HG02973 (cell line): ENCODE data around the gene PSMB10.
"Not testable (repeated sequence)": the region's sequence is repeated elsewhere in the genome, so short reads cannot be mapped to it uniquely, and the experiment has no call there.

Experiments
- ATAC-seq: cut with Tn5 transposase; IDR thresholded peaks from one replicate; pipeline ENCODE4 v1.9.1; 2021; ENCODE audit warnings: moderate library complexity; ENCODE audit not compliant: unreplicated experiment

Gene PSMB10

GRCh38 chr16:67936124-67936879 is at the start of gene PSMB10:
Gene PSMB10 (minus strand): TSS chr16:67936850. CDS start chr16:67936749, 101 bp downstream.
- no peak for ATAC-seq

- ATAC-seq, result no peak
Observed at GRCh38 chr16:67982011-67982696, 45.5 kb upstream of the PSMB10 start.

GRCh38 chr16:67979955-67980678 is 43.5 kb upstream of the PSMB10 start, which contains the start of gene DPEP3:
Gene DPEP3 (minus strand): TSS chr16:67980499. CDS start chr16:67980380, 119 bp downstream.
- no peak for ATAC-seq

GRCh38 chr16:67977469-67978227 is 41.0 kb upstream of the PSMB10 start:
- no peak for ATAC-seq

- no peak for ATAC-seq
Observed at GRCh38 chr16:67977005-67977404, 40.4 kb upstream of the PSMB10 start.

- ATAC-seq, result no peak
Observed at GRCh38 chr16:67976205-67976604, 39.6 kb upstream of the PSMB10 start.

GRCh38 chr16:67975321-67976105 is 38.9 kb upstream of the PSMB10 start:
- ATAC-seq, result no peak

- not testable (repeated sequence) for ATAC-seq
Observed at GRCh38 chr16:67972285-67972684, 35.6 kb upstream of the PSMB10 start.

GRCh38 chr16:67971111-67971510 is 34.5 kb upstream of the PSMB10 start:
- ATAC-seq, result no peak

GRCh38 chr16:67969254-67970039 is 32.8 kb upstream of the PSMB10 start:
- no peak for ATAC-seq

GRCh38 chr16:67968400-67969253 is 32.0 kb upstream of the PSMB10 start, which contains the start of gene SLC12A4:
Gene SLC12A4 (minus strand): TSS chr16:67968637. CDS start chr16:67968553, 84 bp downstream.
- peak; percentile 64 for ATAC-seq

GRCh38 chr16:67967958-67968399 is 31.3 kb upstream of the PSMB10 start:
- peak; percentile 13 for ATAC-seq

GRCh38 chr16:67967183-67967957 is 30.7 kb upstream of the PSMB10 start:
- ATAC-seq, result no peak

GRCh38 chr16:67966549-67967182 is 30.0 kb upstream of the PSMB10 start:
- no peak for ATAC-seq

GRCh38 chr16:67965668-67966548 is 29.3 kb upstream of the PSMB10 start:
- no peak for ATAC-seq
